Nephron (organoid): ENCODE results near the gene DYSF.

ENCODE experiments used
- H3K27ac Mint-ChIP-seq, 3 experiments: 2 replicates each; pipeline ENCODE4 v1.8.0; 2020; ENCODE audit warnings: mixed read lengths in 3 of 3, mild to moderate bottlenecking in 2 of 3, moderate library complexity in 1 of 3
- H3K27me3 Mint-ChIP-seq: 2 replicates; pipeline ENCODE4 v1.8.0; 2021; ENCODE audit warnings: low read depth, mild to moderate bottlenecking, moderate library complexity, mixed read lengths
- H3K36me3 Mint-ChIP-seq: 2 replicates; pipeline ENCODE4 v1.8.0; 2020; ENCODE audit warnings: low read depth, mixed read lengths
- H3K4me1 Mint-ChIP-seq: 2 replicates; pipeline ENCODE4 v1.8.0; 2020; ENCODE audit warnings: mixed read lengths
- H3K4me3 Mint-ChIP-seq, 3 experiments: 2 replicates each; pipeline ENCODE4 v1.8.0; 2020; ENCODE audit warnings: mild to moderate bottlenecking in 3 of 3, mixed read lengths in 3 of 3, moderate library complexity in 2 of 3
- H3K9me3 Mint-ChIP-seq: 2 replicates; pipeline ENCODE4 v1.8.0; 2020; ENCODE audit warnings: mixed read lengths
- CTCF ChIP-seq, 3 experiments: fragments of 200-600 bp; sonication (generic); IDR thresholded peaks; one replicate each; pipeline ENCODE4 v1.5.0; 2021; ENCODE audit warnings: antibody characterized with exemption in 3 of 3; ENCODE audit not compliant: unreplicated experiment in 3 of 3

Gene DYSF

GRCh38 chr2:71462056-71462605 lies 8.8 kb downstream of the DYSF start:
- peaks cover 25% of the 10 kb centered on the region for H3K4me1 Mint-ChIP-seq
- peaks cover 21% of the 10 kb centered on the region for H3K27me3 Mint-ChIP-seq
- no peak overlapping the region for H3K27ac Mint-ChIP-seq
- no peaks in the 10 kb centered on the region for H3K36me3 Mint-ChIP-seq
- H3K9me3 Mint-ChIP-seq, result no peaks in the 10 kb centered on the region
- TF ChIP-seq CTCF (IDR thresholded peaks at IDR 0.05; ENCODE audit: unreplicated experiment in 3 of 3), result no peak
- no peak overlapping the region for H3K4me3 Mint-ChIP-seq

- Mint-ChIP-seq H3K27ac (no peak overlapping the region), H3K36me3 (no peaks in the 10 kb centered on the region)
Measured at GRCh38 chr2:71462641-71463341, 9.4 kb downstream of the DYSF start.

GRCh38 chr2:71463342-71463654 lies 9.9 kb downstream of the DYSF start:
- peaks cover 33% of the 10 kb centered on the region for H3K27me3 Mint-ChIP-seq
- TF ChIP-seq CTCF (IDR thresholded peaks at IDR 0.05; ENCODE audit: unreplicated experiment in 3 of 3), result no peak
- H3K4me1 Mint-ChIP-seq, result peaks cover 30% of the 10 kb centered on the region
- H3K36me3 Mint-ChIP-seq, result no peaks in the 10 kb centered on the region
- H3K9me3 Mint-ChIP-seq, result no peaks in the 10 kb centered on the region
- H3K27ac Mint-ChIP-seq, result no peak overlapping the region
- H3K4me3 Mint-ChIP-seq, result no peak overlapping the region

More at GRCh38 chr2:71462641-71463341, 9.4 kb downstream of the DYSF start:
- Mint-ChIP-seq H3K4me3 (no peak overlapping the region), H3K9me3 (no peaks in the 10 kb centered on the region), H3K4me1 (peaks cover 26% of the 10 kb centered on the region), H3K27me3 (peaks cover 27% of the 10 kb centered on the region)
- TF ChIP-seq CTCF (IDR thresholded peaks at IDR 0.05; ENCODE audit: unreplicated experiment in 3 of 3), result no peak

- no peak overlapping the region for H3K27ac Mint-ChIP-seq
- no peak overlapping the region for H3K4me3 Mint-ChIP-seq
- H3K27me3 Mint-ChIP-seq, result peaks cover 43% of the 10 kb centered on the region
- H3K4me1 Mint-ChIP-seq, result peaks cover 41% of the 10 kb centered on the region
- no peaks in the 10 kb centered on the region for H3K36me3 Mint-ChIP-seq
- TF ChIP-seq CTCF (IDR thresholded peaks at IDR 0.05; ENCODE audit: unreplicated experiment in 3 of 3), result no peak
- H3K9me3 Mint-ChIP-seq, result no peaks in the 10 kb centered on the region
Measured at GRCh38 chr2:71464389-71464788, 11.0 kb downstream of the DYSF start.

GRCh38 chr2:71465356-71465755 lies 12.0 kb downstream of the DYSF start:
- Mint-ChIP-seq H3K27me3 (peaks cover 51% of the 10 kb centered on the region), H3K4me3 (no peak overlapping the region), H3K27ac (no peak overlapping the region), H3K9me3 (no peaks in the 10 kb centered on the region), H3K4me1 (peaks cover 45% of the 10 kb centered on the region), H3K36me3 (no peaks in the 10 kb centered on the region)
- TF ChIP-seq CTCF (IDR thresholded peaks at IDR 0.05; ENCODE audit: unreplicated experiment in 3 of 3), result no peak

- Mint-ChIP-seq H3K27me3 (peaks cover 51% of the 10 kb centered on the region), H3K36me3 (no peaks in the 10 kb centered on the region), H3K4me3 (no peak overlapping the region), H3K9me3 (no peaks in the 10 kb centered on the region), H3K4me1 (peaks cover 41% of the 10 kb centered on the region), H3K27ac (no peak overlapping the region)
- TF ChIP-seq CTCF (IDR thresholded peaks at IDR 0.05; ENCODE audit: unreplicated experiment in 3 of 3), result no peak
Measured at GRCh38 chr2:71465961-71466300, 12.6 kb downstream of the DYSF start.
